Vagina (tissue), 2 donors: ENCODE data around the gene WWTR1. TPM values are rescaled to one million over a fixed set of nuclear protein-coding genes. Genes with fewer than 3 reads are reported as not detected.
A peak's percentile ranks its signal among the peaks of the same experiment; 100 is the strongest.

ENCODE experiments used
- DNase-seq, 2 donors: peaks; one replicate each; pipeline ENCODE4 v3.0.0-alpha.2; 2017; ENCODE audit errors: extremely low spot score in 2 of 2
- H3K27ac ChIP-seq: fragments of 200-600 bp; sonication (generic); one replicate; pipeline ENCODE4 v1.5.1; 2019
- H3K27me3 ChIP-seq: fragments of 200-600 bp; sonication (generic); one replicate; pipeline ENCODE4 v1.5.1; 2019
- H3K36me3 ChIP-seq, 2 donors: fragments of 200-600 bp; sonication (generic); one replicate each; pipeline ENCODE4 v1.5.1; 2017 to 2019
- H3K4me1 ChIP-seq: fragments of 200-600 bp; sonication (generic); one replicate; pipeline ENCODE4 v1.5.1; 2019
- H3K4me3 ChIP-seq, 2 donors: fragments of 200-600 bp; sonication (generic); 1 replicate in 1 of 2; 2 replicates in 1 of 2; pipeline ENCODE4 v1.5.1; 2016 to 2019
- H3K9me3 ChIP-seq: fragments of 200-600 bp; sonication (generic); one replicate; pipeline ENCODE4 v1.5.1; 2019
- POLR2A ChIP-seq, 2 donors: fragments of 450-650 bp; IDR thresholded peaks; one replicate each; pipeline ENCODE4 v1.6.1; 2017; ENCODE audit warnings: antibody characterized with exemption in 2 of 2, mild to moderate bottlenecking in 2 of 2, moderate library complexity in 2 of 2
- POLR2AphosphoS5 ChIP-seq, 2 donors: sonication (generic); formaldehyde crosslinking; IDR thresholded peaks; one replicate each; pipeline ENCODE4 v1.9.0; 2017; ENCODE audit warnings: antibody characterized with exemption in 2 of 2, mild to moderate bottlenecking in 2 of 2, low read depth in 1 of 2; ENCODE audit not compliant: insufficient read depth in 1 of 2
- intact Hi-C: fragments of 100-400 bp; cut with DNase I; formaldehyde crosslinking; loops from one replicate; pipeline ENCODE4 v1.15.1; 2023
- total RNA-seq: library from RNA; depleted of rRNA; stranded (reverse); fragments of >200 nt; gene quantifications from one replicate; pipeline ENCODE4 v1.2.3, GENCODE V29; 2016
- TF ChIP-seq, protein P1 (sequence below), 3 experiments: fragments of 450-650 bp in 2 of 3; fragments of 200-600 bp in 1 of 3; sonication (generic) in 1 of 3; IDR thresholded peaks; one replicate each; pipeline ENCODE4 v1.5.1; 2017 to 2019; ENCODE audit warnings: antibody characterized with exemption in 3 of 3, mild to moderate bottlenecking in 2 of 3, moderate library complexity in 2 of 3

Gene WWTR1
- total RNA-seq, 1 donor from 2014 or later, result 181 TPM

DNA sequence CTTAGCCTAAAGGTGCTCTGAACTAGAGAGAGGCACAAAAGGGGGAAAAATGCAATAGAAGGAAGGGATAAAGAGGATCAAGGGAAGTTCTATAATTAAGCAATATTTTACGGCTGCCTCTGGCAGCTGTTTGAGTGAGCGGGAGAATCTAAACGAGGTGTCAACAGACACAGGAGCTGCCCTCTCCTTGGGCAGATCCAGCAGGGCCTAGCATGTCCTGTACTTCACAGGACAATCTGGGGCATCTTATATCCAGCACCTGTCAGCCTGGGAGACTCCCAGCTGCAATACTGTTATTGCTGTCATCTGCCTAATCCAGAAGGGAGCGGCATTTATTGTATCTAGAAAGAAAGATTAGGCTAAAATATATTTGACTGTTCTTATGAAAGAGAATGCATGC, 68.9 kb downstream of the WWTR1 start:
- DNase-seq, result no peak
- peaks cover 45% of the 10 kb centered on the region for H3K4me1 ChIP-seq
- intact Hi-C loops, result no loop called here
- no peak overlapping the region for H3K4me3 ChIP-seq
- no peaks in the 10 kb centered on the region for H3K36me3 ChIP-seq
- no peaks in the 10 kb centered on the region for H3K9me3 ChIP-seq
- TF ChIP-seq, protein P1, sequence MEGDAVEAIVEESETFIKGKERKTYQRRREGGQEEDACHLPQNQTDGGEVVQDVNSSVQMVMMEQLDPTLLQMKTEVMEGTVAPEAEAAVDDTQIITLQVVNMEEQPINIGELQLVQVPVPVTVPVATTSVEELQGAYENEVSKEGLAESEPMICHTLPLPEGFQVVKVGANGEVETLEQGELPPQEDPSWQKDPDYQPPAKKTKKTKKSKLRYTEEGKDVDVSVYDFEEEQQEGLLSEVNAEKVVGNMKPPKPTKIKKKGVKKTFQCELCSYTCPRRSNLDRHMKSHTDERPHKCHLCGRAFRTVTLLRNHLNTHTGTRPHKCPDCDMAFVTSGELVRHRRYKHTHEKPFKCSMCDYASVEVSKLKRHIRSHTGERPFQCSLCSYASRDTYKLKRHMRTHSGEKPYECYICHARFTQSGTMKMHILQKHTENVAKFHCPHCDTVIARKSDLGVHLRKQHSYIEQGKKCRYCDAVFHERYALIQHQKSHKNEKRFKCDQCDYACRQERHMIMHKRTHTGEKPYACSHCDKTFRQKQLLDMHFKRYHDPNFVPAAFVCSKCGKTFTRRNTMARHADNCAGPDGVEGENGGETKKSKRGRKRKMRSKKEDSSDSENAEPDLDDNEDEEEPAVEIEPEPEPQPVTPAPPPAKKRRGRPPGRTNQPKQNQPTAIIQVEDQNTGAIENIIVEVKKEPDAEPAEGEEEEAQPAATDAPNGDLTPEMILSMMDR (IDR thresholded peaks at IDR 0.05), result no peak
- TF ChIP-seq POLR2AphosphoS5 (IDR thresholded peaks at IDR 0.05; ENCODE audit: insufficient read depth in 1 of 2, low read depth in 1 of 2) (no peak), POLR2A (IDR thresholded peaks at IDR 0.05) (no peak)
- H3K27ac ChIP-seq, result peak overlapping the region; percentile 25
- no peaks in the 10 kb centered on the region for H3K27me3 ChIP-seq

DNA sequence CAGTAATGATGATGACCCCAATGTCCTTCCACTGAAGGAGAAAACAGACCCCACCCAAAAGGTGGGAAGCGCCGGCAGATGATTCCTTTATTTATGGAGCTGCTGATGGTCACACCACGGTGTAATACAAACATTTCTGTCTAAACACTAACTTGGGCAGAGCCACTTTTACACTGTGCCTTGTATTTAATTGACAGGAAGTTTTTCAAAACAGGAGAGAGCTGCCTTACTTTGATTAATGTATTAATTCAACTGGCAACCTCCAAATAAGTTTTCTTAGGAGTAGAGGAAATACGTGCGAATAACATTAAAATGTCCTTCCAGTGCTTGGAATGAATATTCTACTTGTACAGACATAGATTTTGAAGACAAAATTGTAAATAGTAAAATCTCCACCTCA, 70.4 kb downstream of the WWTR1 start:
- H3K27ac ChIP-seq, result peak overlapping the region; percentile 36
- intact Hi-C loops, result no loop called here
- no peak overlapping the region for H3K4me3 ChIP-seq

GRCh38 chr3:149586871-149587270, 71.0 kb downstream of the WWTR1 start:
- intact Hi-C loops, result no loop called here
- Histone ChIP-seq H3K27ac (peak overlapping the region; percentile 36), H3K36me3 (no peaks in the 10 kb centered on the region), H3K27me3 (no peaks in the 10 kb centered on the region), H3K9me3 (no peaks in the 10 kb centered on the region), H3K4me3 (no peak overlapping the region), H3K4me1 (peaks cover 65% of the 10 kb centered on the region)
- TF ChIP-seq, protein P1 (IDR thresholded peaks at IDR 0.05), result no peak
- no peak for TF ChIP-seq POLR2AphosphoS5 (IDR thresholded peaks at IDR 0.05; ENCODE audit: insufficient read depth in 1 of 2, low read depth in 1 of 2)
- no peak for TF ChIP-seq POLR2A (IDR thresholded peaks at IDR 0.05)
- no peak for DNase-seq

More for the DNA sequence above, 70.4 kb downstream of the WWTR1 start:
- DNase-seq, result no peak
- TF ChIP-seq POLR2A (IDR thresholded peaks at IDR 0.05) (no peak), POLR2AphosphoS5 (IDR thresholded peaks at IDR 0.05; ENCODE audit: insufficient read depth in 1 of 2, low read depth in 1 of 2) (no peak)
- TF ChIP-seq, protein P1 (IDR thresholded peaks at IDR 0.05), result no peak
- no peaks in the 10 kb centered on the region for H3K9me3 ChIP-seq
- peaks cover 60% of the 10 kb centered on the region for H3K4me1 ChIP-seq
- H3K36me3 ChIP-seq, result no peaks in the 10 kb centered on the region
- no peaks in the 10 kb centered on the region for H3K27me3 ChIP-seq

DNA sequence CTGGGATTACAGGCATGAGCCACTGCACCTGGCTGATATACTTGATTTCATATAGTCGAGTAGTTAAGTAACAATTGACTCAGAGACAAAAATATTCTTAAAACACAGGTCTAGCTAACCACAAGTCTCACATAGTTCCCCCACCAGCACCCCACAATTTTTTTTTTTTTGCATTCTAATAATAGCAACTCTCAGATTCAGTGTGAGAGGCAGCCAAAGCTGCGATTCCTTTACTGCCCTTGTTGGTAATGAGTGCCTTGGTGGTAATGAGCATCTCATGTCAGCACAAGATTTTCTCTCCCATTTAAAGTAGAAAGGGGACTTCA, 72.5 kb downstream of the WWTR1 start:
- intact Hi-C loops, result no loop called here
- H3K9me3 ChIP-seq, result no peaks in the 10 kb centered on the region
- no peak for DNase-seq
- H3K27ac ChIP-seq, result no peak overlapping the region
- H3K27me3 ChIP-seq, result no peaks in the 10 kb centered on the region
- no peaks in the 10 kb centered on the region for H3K36me3 ChIP-seq
- TF ChIP-seq, protein P1 (IDR thresholded peaks at IDR 0.05), result no peak
- TF ChIP-seq POLR2AphosphoS5 (IDR thresholded peaks at IDR 0.05; ENCODE audit: insufficient read depth in 1 of 2, low read depth in 1 of 2) (no peak), POLR2A (IDR thresholded peaks at IDR 0.05) (no peak)
- peaks cover 74% of the 10 kb centered on the region for H3K4me1 ChIP-seq
- H3K4me3 ChIP-seq, result no peak overlapping the region

GRCh38 chr3:149583921-149584635, 73.7 kb downstream of the WWTR1 start:
- H3K36me3 ChIP-seq, result no peaks in the 10 kb centered on the region
- H3K4me3 ChIP-seq, result no peak overlapping the region
- no peak for DNase-seq
- no peaks in the 10 kb centered on the region for H3K27me3 ChIP-seq
- TF ChIP-seq POLR2A (IDR thresholded peaks at IDR 0.05) (no peak), POLR2AphosphoS5 (IDR thresholded peaks at IDR 0.05; ENCODE audit: insufficient read depth in 1 of 2, low read depth in 1 of 2) (no peak)
- TF ChIP-seq, protein P1 (IDR thresholded peaks at IDR 0.05), result no peak
- H3K27ac ChIP-seq, result peak overlapping the region; percentile 28
- no peaks in the 10 kb centered on the region for H3K9me3 ChIP-seq
- intact Hi-C loops, result no loop called here
- peaks cover 80% of the 10 kb centered on the region for H3K4me1 ChIP-seq
